HG03064 (cell line): Measurements from ENCODE around the gene DYNLRB2.
A peak's percentile ranks its signal among the peaks of the same experiment; 100 is the strongest.

Source experiments
- ATAC-seq: cut with Tn5 transposase; IDR thresholded peaks from one replicate; pipeline ENCODE4 v1.9.1; 2021; ENCODE audit warnings: low read depth; ENCODE audit not compliant: unreplicated experiment

DYNLRB2 gene

DNA sequence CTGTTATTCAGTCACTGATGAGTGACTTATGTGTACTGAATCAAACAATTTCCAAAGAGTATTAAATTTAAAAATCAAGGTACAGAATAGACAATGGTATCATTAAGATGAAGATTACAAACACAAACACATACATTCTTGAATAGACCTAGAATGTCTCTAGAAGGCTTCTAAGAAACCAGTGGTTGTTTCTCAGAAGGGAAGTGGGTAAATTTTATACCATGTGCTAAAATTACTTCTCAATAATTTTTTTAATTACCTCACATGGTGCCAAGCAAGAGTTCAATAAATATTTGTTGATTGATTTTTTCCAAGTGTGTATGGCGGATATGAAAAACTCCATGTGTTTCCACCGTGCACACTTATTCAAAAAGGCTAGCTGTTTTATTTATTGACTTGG is 6.4 kb downstream of the DYNLRB2 start:
- ATAC-seq = no peak

DNA sequence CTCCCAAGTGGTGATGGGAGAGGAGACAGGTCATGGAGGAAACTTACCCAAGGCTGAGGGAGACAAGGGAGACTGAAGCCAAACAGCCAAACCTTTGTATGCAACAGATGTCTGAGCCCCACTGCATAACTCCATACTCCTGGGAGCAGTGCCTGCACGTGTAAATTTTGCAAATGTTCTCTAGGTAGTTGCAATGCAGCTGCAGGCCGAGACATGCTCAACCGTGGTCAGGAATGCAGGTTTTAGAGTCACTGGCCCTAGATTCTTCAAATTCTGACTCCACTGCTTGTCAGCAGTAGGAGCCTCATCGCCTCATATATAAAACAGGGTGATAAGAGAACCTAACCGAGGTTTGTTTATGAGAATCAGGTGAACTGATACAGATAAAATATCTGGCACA is 11.5 kb downstream of the DYNLRB2 start:
- ATAC-seq = no peak

DNA sequence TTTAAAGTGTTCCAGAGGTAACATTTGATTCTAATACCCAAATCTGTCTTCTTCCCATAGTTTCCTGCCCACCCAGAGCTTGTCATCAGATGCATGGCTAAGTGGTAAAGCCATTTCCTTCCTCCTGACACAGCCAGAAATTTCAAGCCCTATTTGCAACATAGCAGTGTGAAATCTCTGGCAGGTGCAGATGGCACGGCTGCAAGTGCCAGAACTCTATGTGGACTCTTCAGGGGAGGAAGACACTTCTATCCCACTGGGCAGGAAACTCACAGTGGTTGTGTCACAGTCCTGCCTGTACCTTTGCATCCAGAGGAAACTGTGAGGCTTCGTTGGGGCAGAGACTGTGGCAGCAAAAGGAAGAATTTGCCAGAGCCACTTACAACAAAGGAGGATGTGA is 13.2 kb downstream of the DYNLRB2 start:
- no peak for ATAC-seq

DNA sequence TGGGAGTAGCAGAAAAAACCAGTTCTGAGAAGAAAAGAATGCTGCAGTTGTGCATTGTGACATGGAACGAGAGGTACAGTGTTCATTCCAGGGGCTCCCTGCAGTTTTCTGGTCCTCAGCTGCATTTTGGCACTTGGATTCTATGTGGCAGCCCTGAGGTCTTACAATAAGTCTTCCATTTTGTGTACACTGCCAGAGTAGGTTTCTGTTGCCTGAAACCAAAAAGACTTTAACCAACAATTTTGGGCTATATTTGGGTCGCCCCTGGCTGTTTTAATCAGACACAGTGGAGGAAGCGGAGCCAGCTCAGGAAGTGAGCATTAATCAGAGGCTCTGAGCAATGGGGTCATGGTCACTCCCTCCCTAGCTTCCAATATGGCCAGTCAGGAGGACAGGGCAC is 15.7 kb downstream of the DYNLRB2 start:
- ATAC-seq = no peak

DNA sequence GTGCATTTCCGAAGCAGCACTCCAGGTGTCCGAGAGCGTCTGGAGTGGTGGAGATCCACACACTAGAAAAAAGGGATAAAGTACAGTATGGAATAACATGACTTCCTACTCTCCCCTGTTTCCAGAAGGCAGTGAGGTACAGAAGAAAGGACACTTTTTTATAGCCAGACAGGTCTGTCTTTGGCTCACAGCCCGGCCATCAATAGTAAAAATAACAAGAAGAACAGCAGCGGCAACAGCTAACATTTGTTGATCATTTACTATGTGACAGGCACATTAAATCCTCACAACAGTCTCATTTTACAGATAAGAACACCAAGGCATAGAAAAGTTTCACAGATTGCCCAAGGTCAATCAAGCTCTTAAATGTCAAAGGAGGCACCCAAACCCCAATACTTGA is 16.2 kb downstream of the DYNLRB2 start:
- ATAC-seq = no peak

DNA sequence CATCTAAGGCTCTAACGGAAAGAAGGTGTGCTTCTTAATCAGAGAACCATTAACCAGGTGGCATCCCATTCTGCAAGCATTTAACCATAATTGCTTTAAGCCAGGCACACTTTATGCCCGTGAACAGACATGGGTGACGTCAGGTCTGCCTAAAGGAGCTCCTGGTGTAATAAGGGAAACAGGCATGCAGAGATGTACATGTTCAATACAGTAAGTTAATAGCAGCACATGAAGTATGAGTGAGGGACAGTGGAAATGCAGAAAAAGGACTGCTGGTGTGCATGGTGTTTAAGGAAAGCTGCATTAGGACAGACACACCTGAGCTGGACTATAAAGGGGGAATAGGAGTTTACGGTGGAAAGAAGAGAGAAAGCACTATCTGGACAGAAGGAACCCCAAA is 18.6 kb downstream of the DYNLRB2 start:
- ATAC-seq = no peak

DNA sequence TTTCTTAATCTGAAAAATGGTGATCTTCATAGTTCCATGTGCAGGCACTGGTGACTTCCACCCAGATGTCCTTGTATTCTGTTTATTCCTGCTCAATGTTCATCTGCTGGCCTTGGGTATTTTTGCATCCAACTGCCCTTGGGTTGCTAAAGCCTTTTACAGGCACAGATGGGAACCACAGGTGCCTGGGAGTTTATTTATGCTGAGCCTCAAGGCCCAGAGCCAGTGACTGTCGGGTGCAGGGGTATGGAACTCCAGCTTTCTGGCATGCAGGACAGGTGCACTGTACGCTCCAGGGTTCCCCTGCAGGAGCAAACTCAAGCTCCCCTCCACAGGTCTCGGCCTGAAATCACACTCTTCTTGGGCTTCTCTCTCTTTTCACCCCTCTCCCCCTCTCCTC is 22.3 kb downstream of the DYNLRB2 start:
- no peak for ATAC-seq

DNA sequence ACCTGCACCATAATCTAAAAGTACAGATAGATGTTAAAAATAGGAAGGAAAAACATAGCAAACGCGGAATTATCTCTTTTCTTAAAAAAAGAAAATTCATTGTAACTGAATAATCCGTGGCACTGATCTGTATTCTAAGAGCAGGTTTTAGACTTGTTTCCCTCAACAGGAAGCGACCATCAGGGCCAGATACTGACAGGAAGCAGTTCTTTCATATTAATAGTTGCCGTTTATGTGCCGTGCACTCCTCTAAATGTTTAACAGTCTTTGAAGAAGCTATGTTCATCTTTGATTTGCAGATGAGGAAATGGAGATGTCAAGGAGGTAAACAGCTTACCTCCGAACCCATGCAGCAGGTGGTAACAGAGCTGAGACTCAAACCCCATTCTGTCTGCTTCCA is 23.6 kb downstream of the DYNLRB2 start:
- ATAC-seq = no peak

DNA sequence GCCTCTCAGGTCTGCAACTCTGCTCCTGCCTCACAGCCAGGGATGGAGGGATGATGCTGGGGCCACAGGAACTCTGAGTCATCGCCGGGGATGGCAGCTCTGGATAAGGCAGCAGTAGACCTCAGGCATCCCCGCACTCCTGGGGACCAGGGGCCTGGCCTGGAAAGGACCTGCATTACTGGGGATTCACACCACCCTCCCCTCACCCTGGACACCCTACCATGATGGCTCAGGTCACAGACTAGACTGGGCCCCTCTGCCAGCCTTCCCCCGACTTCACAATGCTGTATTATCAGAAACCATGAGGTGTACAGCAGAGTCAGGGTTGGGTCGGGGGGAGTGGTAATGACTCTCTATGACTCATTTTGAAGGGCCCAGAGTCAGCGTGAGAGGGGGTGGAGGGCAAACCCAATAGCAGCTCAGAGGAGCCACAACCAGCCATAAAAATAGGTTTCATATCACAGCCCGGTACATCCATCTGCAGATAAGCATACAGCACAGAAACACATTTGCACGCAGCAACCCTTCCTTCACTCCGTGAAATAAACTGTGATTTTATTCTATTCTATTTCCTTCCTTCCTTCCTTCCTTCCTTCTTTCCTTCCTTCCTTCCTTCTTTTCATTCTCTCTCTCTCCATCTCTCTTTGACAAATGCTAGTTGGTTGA is 28.8 kb downstream of the DYNLRB2 start:
- ATAC-seq = no peak

DNA sequence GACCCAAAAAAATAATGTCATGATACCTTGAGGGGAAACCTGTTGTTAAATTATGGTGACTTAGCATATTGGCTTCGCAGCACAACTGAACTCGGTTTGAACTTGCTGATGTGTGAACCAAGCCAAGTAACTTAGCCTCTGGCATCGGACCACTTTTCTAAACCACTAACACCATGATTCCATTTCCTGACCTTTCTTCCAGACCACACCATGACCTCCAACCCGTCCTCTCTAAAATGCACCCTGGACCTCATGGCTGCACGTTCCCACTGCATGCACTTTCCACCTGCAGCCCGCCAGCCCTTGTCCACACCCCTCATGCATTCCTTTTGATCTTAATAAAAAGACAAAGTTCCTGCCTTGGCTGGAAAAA is 29.3 kb downstream of the DYNLRB2 start:
- no peak for ATAC-seq

DNA sequence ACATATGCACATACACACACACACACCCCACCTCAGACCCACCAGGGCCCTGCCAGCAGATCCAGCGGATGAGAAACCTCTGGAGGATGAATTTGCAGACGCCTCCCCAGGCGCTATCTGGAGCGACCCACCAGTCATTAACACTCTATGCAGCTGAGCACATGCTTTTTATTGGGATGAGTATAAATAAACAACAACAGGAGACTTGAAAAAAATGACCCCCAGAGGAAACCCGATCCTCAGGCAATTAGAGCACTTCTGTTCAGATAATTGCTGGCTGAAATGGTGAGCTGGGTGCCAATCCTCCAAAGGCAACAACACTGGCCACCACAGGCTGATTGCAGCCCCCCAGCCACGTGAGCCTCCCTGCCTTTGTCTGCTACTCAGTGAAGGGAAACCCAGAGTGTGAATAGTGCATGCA is 32.9 kb downstream of the DYNLRB2 start:
- no peak for ATAC-seq

DNA sequence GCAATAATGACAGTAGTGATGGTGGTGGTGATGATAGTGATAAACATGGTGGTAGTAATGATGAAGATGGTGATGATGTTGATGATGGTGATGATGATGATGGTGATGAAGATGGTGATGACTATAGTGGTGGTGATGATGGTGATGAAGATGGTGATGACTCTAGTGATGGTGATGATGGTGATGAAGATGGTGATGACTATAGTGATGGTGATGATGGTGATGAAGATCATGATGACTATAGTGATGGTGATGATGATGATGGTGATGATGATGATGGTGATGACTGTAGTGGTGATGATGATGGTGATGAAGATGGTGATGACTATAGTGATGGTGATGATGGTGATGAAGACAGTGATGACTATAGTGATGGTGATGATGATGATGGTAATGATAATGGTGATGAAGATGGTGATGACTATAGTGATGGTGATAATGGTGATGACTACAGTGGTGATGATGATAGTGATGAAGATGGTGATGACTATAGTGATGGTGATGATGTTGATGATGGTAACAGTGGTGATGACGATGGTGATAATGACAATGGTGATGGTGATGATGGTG is 35.6 kb downstream of the DYNLRB2 start:
- no peak for ATAC-seq

DNA sequence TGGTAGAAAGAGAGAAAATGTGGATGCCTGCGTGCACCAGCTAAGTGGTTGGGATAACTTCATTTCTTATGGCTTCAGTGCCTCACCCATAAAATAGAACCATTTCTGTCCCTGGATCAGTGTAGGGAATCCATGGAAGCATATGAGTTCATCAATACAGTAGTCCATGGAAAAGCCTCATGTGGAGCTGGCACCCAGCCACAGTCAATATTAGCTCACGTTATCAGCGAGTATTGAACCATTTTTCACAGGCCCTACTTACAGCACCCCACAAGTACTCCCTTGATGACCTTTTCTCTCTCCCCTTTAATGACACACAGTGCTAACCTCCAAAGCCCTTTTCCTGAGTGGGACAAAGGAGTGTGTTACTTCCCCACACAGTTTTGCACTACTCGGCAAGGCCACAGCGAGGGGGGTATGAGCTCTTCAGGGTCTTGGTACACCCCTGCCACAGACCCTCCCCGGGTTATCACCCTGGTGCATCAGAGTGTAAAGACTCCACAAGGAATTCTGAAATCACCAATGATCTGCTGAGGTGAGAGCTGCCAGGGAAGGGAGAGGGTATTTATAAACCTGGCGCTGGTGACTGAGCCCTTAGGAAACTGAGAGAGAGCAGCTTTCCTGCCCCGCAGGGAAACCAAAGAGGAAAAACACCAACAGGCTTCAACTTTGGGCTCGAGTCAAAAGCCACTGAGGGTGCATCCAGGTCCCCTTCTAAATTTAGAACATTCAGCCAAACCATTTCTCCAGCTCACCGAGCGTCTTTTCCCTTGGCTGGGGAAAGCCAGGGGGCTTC is 36.9 kb downstream of the DYNLRB2 start:
- ATAC-seq = no peak

DNA sequence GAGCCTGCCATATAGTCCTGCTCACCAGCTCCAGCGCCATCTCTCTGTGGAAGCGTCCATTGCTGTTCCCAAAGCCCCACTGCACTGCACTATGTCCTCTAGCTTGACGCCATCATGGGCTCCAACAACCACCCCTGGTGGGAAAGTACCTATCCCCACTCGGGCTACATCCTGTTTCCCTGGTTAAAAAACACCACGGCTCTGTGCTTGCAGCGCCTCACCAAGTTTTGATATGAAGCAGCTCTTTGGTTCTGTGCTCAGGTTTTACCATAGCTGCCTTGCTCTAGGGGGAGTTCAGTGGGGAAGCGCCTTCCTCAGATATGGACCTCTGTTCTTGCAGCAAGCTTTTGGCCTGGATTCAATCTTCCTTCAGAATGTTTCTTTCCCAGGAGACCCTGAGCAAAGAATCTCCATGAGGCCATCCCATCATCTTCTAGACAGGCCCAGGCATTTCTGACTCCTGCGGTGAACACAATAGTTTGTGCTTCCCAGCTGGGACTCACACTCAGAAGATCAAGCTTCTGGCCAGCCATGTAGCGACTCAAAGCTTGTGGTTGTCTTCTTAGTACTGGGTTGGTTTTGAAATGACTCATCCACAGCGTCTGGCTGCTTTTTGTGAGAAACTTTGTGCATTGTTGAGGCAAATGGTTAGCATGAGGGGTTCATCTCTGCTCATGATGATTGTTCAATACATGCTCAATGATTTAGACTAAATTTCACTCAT is 39.5 kb downstream of the DYNLRB2 start:
- ATAC-seq = peak; percentile 86

DNA sequence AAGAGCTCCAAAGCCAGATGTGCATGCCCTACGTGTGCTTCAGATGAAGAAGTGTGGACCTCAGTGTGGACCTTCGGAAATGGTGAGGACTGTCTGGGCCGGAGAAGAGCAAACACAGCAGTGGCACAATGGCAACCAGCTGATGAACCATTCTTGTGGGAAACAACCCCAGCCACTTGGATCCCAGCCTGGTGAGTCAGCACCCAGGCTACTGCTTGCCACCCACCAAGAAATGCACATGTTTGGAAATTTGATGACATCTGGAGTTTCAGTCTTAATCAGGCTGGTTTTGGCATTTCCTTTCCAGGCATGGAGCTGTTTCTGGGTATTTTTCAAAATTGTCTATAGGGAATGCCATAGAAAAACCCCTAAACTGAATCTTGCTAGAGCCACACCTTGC is 42.7 kb downstream of the DYNLRB2 start:
- ATAC-seq = no peak

DNA sequence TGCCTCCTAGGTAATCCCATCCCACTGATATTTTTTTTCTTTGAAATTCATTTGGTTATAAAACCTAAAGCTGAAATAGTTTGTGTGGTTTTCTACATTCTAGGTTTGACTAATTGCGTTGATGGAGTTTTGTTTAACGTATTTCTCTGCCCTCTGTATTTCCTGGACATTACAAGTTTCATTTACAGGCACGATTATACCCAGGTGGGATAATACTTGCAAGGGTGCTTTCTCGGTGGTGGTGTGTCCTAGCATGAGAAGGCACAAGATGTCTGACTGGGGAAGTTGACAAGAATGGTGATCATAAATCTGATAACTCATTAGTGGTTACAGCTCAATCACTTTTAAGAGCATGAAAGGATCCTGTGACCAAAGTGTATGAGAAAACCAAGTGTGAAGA is 45.0 kb downstream of the DYNLRB2 start:
- no peak for ATAC-seq

DNA sequence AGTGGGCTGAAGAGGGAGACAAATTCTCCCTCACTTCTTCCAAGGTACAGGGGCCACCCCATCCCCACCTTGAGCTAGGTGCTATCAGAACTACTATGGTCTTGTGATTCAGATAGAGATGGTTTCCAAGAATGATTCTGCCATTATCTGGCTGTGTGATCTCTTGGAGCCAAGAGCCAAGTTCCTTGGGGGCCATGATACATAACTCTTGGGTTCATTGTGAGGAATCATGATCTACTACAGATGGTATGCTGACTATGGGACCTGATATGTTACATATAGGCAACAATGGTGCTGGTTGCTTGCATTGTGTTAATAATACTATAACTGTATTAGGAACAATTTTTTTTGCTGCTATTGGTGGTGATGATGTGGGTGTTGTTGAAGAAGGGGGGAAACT is 45.7 kb downstream of the DYNLRB2 start:
- ATAC-seq = no peak

DNA sequence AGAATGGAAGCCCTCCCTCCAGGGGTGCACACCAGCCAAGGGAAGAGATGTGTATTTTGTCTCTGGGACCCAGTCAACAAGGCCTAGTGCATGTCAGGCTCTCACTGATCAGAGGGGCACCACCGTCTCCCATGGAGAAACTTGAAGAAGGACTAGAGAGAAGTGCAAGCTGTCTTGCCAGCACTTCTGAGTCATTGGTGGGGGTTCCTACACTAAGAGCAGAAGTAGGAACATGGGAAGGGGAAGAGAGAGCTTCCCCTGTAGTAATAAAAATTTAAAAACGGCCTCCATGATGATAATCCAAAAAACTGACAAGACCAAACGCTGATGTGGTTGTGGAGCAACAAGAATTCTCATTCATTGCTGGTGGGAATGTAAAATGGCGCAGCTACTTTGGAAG is 46.3 kb downstream of the DYNLRB2 start:
- ATAC-seq = no peak

DNA sequence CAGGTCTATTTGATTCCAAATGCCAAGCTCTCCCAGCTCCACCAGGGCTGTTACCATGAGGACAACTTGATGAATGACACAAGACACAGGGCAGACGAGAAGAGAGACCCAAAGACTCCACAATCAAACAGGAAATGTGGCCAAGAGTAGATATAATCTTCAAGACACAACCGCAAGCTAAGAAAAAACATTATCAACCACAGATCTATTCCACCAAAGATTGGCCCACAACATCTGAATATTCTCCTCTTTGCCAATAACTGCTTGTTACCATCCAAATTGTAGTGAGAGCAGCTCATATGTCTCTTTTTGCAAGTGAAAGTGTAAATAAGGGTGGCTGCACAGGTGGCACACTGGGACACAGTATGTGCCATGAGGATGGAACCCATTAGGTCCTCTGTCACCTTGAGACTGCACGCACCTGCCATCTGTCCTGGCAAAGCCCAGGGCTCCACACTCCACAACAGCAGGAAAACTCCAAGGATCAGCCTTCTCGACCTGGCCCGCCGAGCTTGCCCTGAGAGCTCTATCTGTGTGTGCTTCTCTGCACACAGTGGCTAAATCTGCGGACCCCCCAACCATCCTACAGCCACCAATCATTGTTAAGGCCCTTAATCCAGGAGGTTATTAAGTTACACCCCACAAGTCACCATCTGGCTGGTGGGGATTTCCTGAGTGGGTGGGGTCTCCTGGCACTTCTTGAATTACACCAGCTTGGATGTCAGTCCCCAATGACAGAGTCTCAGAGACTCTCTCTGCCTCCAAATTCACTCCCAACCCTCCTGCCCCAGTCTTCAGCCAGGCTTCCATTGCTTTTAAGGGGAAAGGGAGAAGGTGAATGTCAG is 50.5 kb downstream of the DYNLRB2 start:
- ATAC-seq = no peak

DNA sequence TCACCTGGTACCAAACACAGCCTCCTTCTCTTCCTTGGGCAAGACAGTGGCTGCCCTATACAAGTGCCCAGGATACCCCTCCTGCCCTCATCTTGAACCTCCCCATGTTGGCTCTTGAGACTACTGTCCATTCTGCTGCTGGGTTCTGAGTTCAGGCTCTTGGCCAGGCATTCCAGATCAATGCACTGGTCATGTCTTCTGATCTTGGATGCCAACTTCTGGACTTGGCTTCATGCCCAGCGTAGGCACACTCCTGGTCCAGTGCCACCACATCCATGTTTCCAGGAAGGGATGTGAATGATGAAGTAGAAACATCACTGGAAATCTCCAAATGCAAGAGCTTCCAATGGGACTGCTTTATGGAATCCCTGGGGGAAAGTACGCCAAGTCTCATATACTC is 51.5 kb downstream of the DYNLRB2 start:
- ATAC-seq = no peak

DNA sequence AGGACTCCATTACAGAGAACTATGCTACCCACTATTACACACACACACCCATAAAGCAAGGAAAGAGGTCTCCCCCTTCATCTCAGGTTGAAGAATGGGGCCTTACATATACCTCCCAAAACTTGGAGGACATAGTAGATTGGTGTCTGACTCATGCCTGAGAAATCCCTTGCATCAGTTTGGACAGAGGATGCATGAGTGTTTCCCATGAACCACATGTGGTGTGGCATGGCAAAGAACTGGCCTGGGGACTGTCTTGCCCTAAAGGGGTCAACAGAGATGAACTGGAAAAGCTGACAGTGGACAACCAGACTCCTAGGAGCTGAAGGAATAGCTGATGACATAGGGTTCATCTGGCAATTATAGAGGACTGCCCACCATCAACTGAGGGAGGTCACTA is 54.0 kb downstream of the DYNLRB2 start:
- ATAC-seq = no peak
